IPS DF 6.9 (cell line): Measurements from ENCODE around the gene GBA2.
A peak's percentile ranks its signal among the peaks of the same experiment; 100 is the strongest.

ENCODE experiments used
- DNase-seq: peaks from one replicate; pipeline ENCODE4 v3.0.0-alpha.2; 2013; ENCODE audit warnings: low read depth, low spot score
- H3K27ac ChIP-seq: one replicate; pipeline ENCODE4 v1.5.1; 2013; ENCODE audit warnings: low read length, control low read depth
- H3K27me3 ChIP-seq: 2 replicates; pipeline ENCODE4 v1.6.1; 2013; ENCODE audit warnings: mild to moderate bottlenecking, low read length; ENCODE audit not compliant: control insufficient read depth, insufficient read depth
- H3K36me3 ChIP-seq: 2 replicates; pipeline ENCODE4 v1.6.1; 2013; ENCODE audit warnings: low read length; ENCODE audit not compliant: control insufficient read depth, insufficient read depth
- H3K4me1 ChIP-seq: 2 replicates; pipeline ENCODE4 v1.6.1; 2013; ENCODE audit warnings: low read length; ENCODE audit not compliant: control insufficient read depth, insufficient read depth
- H3K4me3 ChIP-seq: 2 replicates; pipeline ENCODE4 v1.5.1; 2013; ENCODE audit warnings: mild to moderate bottlenecking, low read length
- H3K9me3 ChIP-seq: 2 replicates; pipeline ENCODE4 v1.6.1; 2013; ENCODE audit warnings: low read length, inconsistent platforms; ENCODE audit not compliant: control insufficient read depth, insufficient read depth
- WGBS: extraction: QIAGEN DNeasy Blood & Tissue Kit; methylation state at CpG from one replicate; pipeline ENCODE4 v1.1.7; 2013; ENCODE audit warnings: mixed read lengths, missing lambda C conversion rate; ENCODE audit not compliant: insufficient read length, insufficient coverage; 5-methylcytosine and 5-hydroxymethylcytosine counted together

Gene GBA2

DNA sequence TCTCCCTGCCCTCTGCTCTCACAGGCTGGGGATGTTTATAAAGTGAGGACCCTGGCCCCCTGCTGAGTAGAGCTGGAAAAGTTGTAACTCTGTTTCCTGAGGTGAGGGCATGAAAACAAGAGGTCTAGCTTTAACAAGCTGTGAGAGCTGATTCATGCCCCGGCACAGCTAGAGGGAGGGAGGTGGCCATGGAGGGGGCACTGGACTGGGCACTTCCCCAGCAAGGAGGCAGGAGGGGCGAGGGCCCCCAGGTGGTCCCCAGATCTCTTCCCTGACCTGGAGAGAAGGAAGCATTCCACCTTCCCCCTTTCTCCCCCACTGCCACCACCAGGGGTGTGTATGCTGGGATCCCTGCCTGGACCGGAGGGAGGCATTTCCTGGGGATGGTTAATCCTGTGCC is 5.2 kb upstream of the GBA2 start, which contains the start of gene MSMP:
MSMP (minus strand) TSS at position 13 of the 400 bp plus-strand sequence. CDS start 147 bp downstream, outside the sequence.
- no CpG with 5 or more reads among the region's 3 CpGs for WGBS
- DNase-seq: no peak
- H3K4me1 ChIP-seq: no peaks in the 10 kb centered on the region; the same call in 1 of the 2 replicates
- no peak within 1 kb of the TSS for H3K27ac ChIP-seq
- H3K36me3 ChIP-seq: peaks cover 3% of the 10 kb centered on the region
- H3K4me3 ChIP-seq: no peak within 1 kb of the TSS
- no peaks in the 10 kb centered on the region for H3K9me3 ChIP-seq
- no peaks in the 10 kb centered on the region for H3K27me3 ChIP-seq

DNA sequence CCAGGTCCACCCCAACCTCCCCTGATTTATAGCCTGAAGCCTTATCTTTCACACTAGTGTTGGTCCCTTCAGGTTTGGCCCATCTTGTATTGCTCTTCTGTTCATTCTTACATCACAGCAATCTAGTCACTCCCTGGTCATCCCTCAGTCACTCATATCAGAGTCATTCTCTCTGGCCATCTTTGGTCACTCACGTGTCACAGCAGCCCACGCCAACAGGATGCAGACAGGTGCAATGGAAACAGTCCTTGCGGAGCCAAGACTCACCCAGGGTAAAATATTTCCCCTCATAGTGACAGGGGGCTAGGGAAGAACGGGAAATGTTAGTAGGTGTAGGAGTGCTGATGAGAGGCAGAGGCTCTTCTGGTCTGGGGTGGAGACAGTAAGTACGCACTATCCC is 4.4 kb upstream of the GBA2 start:
- Histone ChIP-seq H3K9me3 (no peaks in the 10 kb centered on the region), H3K4me3 (no peak overlapping the region)
- WGBS: no CpG with 5 or more reads among the region's 5 CpGs

GRCh38 chr9:35750256-35750531 is 1.2 kb upstream of the GBA2 start:
- no peak for DNase-seq
- no peak overlapping the region for H3K4me3 ChIP-seq
- no peaks in the 10 kb centered on the region for H3K9me3 ChIP-seq
- WGBS: no CpG with 5 or more reads among the region's 4 CpGs
- peaks cover 3% of the 10 kb centered on the region for H3K36me3 ChIP-seq
- no peak overlapping the region for H3K27ac ChIP-seq
- no peaks in the 10 kb centered on the region for H3K27me3 ChIP-seq
- no peaks in the 10 kb centered on the region; the same call in 1 of the 2 replicates for H3K4me1 ChIP-seq

More for the DNA sequence above, 4.4 kb upstream of the GBA2 start:
- H3K36me3 ChIP-seq: peaks cover 3% of the 10 kb centered on the region
- no peak overlapping the region for H3K27ac ChIP-seq
- H3K4me1 ChIP-seq: no peaks in the 10 kb centered on the region; the same call in 1 of the 2 replicates
- no peaks in the 10 kb centered on the region for H3K27me3 ChIP-seq
- no peak for DNase-seq

DNA sequence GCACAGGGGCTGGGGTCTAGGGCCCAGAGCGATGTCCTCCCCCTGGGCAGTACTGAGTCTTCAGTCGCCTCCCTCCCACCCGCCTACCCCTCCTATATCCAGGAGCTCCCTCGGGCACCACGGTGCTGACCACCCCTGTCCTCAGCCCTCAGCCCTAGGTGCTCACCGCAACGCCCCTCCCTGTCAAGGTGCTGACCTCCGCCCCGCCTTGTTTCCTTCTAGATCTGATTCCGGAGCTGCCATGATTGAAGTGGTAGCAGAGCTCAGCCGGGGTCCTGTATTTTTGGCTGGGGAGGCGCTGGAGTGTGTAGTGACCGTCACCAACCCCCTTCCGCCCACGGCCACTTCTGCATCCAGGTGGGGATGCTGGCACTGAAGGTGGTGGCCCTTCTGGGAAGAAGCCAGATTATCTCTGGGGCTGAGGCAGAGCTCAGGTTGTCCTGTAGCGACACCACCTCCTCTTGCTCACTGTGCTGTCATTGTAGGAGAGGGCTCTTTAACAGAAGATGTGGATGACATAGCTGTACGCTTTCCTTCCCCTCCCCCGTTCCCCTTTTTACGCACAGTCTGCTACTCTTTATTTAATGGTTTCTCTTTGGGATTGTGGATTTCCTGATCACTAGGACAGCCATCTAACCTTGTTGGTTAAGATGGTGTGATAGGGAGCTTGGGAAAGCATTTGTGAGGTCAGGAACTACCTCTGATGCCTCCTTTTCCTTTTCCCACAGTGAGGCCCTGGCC is 657 bp upstream of the GBA2 start:
- H3K4me3 ChIP-seq: peak overlapping the region; percentile 94
- no peaks in the 10 kb centered on the region for H3K9me3 ChIP-seq
- no peaks in the 10 kb centered on the region for H3K27me3 ChIP-seq
- H3K4me1 ChIP-seq: no peaks in the 10 kb centered on the region; the same call in 1 of the 2 replicates
- WGBS: no CpG with 5 or more reads among the region's 19 CpGs
- H3K36me3 ChIP-seq: peaks cover 4% of the 10 kb centered on the region
- no peak for DNase-seq
- H3K27ac ChIP-seq: no peak overlapping the region

- no peaks in the 10 kb centered on the region; the same call in 1 of the 2 replicates for H3K4me1 ChIP-seq
- H3K36me3 ChIP-seq: peaks cover 17% of the 10 kb centered on the region
- H3K4me3 ChIP-seq: peak overlapping the region; percentile 94
- no peaks in the 10 kb centered on the region for H3K27me3 ChIP-seq
- H3K9me3 ChIP-seq: no peaks in the 10 kb centered on the region
- no CpG with 5 or more reads among the region's 24 CpGs for WGBS
- DNase-seq: no peak
- H3K27ac ChIP-seq: no peak overlapping the region
Measured at GRCh38 chr9:35748242-35748857, 678 bp downstream of the GBA2 start.

DNA sequence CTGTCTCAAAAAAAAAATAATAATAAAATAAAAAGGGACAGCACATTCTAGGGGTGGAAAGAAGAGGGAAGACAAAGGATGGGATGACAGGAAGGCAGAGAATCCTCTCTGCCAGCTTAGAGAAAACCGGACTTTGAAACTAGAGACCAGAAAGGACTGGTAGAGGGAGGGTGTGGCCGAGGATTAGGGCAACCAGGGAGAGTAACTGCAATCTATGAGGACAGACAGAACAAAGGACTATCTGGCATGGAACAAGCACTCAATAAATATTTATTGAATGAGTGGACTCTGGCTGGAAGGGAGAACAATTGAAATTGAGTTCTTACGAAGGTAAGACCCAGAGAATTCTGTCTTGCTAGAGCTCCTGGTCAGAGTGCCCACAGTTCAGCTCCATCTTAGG is 2.4 kb downstream of the GBA2 start:
- Histone ChIP-seq H3K36me3 (peaks cover 27% of the 10 kb centered on the region; the same call in 1 of the 2 replicates), H3K27ac (no peak overlapping the region)

DNA sequence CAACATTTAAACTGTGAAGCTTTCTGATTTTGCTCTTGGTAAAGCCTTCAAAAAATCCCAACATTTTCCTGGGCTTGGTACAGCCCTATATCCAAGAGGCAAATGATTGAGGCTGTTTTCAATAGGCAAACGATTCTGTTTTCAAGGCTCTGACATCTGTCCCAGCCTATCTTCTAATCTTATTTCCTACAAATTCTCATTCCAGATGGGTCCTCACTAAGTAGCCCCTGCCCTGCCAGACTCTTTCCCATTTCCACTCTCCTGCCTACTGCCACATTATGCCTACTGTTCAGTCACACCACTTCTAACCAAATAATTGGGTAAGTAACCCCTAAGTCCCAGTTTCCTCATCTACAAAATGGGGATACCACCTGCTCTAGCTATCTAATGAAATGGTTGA is 3.5 kb downstream of the GBA2 start:
- Histone ChIP-seq H3K4me3 (no peak overlapping the region), H3K27ac (no peak overlapping the region), H3K36me3 (peaks cover 32% of the 10 kb centered on the region; the same call in 1 of the 2 replicates), H3K27me3 (no peaks in the 10 kb centered on the region), H3K9me3 (no peaks in the 10 kb centered on the region), H3K4me1 (no peaks in the 10 kb centered on the region; the same call in 1 of the 2 replicates)
- no peak for DNase-seq
- no CpG with 5 or more reads among the region's 1 CpG for WGBS

More for the DNA sequence above, 2.4 kb downstream of the GBA2 start:
- no CpG with 5 or more reads among the region's 3 CpGs for whole genome bisulfite sequencing
- H3K4me3 ChIP-seq: no peak overlapping the region
- no peak for DNase-seq
- no peaks in the 10 kb centered on the region for H3K27me3 ChIP-seq
- H3K4me1 ChIP-seq: no peaks in the 10 kb centered on the region; the same call in 1 of the 2 replicates
- H3K9me3 ChIP-seq: no peaks in the 10 kb centered on the region

GRCh38 chr9:35743880-35744518 is 5.0 kb downstream of the GBA2 start:
- H3K27ac ChIP-seq: no peak overlapping the region
- peaks cover 47% of the 10 kb centered on the region for H3K36me3 ChIP-seq
- no peaks in the 10 kb centered on the region for H3K9me3 ChIP-seq
- no peak for DNase-seq
- no peaks in the 10 kb centered on the region for H3K4me1 ChIP-seq
- H3K27me3 ChIP-seq: no peaks in the 10 kb centered on the region
- WGBS: no CpG with 5 or more reads among the region's 8 CpGs
- no peak overlapping the region for H3K4me3 ChIP-seq

GRCh38 chr9:35743452-35743851 is 5.6 kb downstream of the GBA2 start:
- Histone ChIP-seq H3K27me3 (no peaks in the 10 kb centered on the region), H3K9me3 (no peaks in the 10 kb centered on the region), H3K4me1 (no peaks in the 10 kb centered on the region), H3K36me3 (peaks cover 52% of the 10 kb centered on the region), H3K27ac (no peak overlapping the region), H3K4me3 (no peak overlapping the region)
- WGBS: no CpG with 5 or more reads among the region's 2 CpGs
- DNase-seq: no peak

DNA sequence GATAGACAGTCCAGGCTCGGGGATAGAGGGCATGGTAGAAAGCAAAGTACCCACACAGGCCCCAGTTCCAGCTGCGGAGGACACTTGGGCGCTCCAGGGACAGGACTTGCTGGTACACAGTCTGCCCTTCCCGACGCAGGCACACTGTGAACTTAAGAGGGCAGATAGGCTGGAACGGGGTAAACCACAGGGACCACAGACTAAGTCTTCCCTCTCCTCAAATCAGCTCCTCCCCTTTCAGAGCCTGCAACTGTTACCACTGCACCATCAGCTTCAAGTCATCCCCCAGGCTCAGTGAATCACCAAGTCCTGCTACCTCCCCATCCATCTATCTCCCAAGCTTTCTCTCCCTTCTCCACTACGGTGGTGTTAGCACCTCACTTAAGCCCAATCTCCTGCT is 7.3 kb downstream of the GBA2 start:
- H3K36me3 ChIP-seq: peaks cover 69% of the 10 kb centered on the region
- H3K27me3 ChIP-seq: no peaks in the 10 kb centered on the region
- H3K4me1 ChIP-seq: no peaks in the 10 kb centered on the region
- DNase-seq: no peak
- H3K27ac ChIP-seq: no peak overlapping the region
- WGBS: no CpG with 5 or more reads among the region's 7 CpGs
- no peaks in the 10 kb centered on the region for H3K9me3 ChIP-seq
- no peak overlapping the region for H3K4me3 ChIP-seq
